ENCODE results near the gene TRIM47.

TRIM47 gene, protein sequence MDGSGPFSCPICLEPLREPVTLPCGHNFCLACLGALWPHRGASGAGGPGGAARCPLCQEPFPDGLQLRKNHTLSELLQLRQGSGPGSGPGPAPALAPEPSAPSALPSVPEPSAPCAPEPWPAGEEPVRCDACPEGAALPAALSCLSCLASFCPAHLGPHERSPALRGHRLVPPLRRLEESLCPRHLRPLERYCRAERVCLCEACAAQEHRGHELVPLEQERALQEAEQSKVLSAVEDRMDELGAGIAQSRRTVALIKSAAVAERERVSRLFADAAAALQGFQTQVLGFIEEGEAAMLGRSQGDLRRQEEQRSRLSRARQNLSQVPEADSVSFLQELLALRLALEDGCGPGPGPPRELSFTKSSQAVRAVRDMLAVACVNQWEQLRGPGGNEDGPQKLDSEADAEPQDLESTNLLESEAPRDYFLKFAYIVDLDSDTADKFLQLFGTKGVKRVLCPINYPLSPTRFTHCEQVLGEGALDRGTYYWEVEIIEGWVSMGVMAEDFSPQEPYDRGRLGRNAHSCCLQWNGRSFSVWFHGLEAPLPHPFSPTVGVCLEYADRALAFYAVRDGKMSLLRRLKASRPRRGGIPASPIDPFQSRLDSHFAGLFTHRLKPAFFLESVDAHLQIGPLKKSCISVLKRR

DNA sequence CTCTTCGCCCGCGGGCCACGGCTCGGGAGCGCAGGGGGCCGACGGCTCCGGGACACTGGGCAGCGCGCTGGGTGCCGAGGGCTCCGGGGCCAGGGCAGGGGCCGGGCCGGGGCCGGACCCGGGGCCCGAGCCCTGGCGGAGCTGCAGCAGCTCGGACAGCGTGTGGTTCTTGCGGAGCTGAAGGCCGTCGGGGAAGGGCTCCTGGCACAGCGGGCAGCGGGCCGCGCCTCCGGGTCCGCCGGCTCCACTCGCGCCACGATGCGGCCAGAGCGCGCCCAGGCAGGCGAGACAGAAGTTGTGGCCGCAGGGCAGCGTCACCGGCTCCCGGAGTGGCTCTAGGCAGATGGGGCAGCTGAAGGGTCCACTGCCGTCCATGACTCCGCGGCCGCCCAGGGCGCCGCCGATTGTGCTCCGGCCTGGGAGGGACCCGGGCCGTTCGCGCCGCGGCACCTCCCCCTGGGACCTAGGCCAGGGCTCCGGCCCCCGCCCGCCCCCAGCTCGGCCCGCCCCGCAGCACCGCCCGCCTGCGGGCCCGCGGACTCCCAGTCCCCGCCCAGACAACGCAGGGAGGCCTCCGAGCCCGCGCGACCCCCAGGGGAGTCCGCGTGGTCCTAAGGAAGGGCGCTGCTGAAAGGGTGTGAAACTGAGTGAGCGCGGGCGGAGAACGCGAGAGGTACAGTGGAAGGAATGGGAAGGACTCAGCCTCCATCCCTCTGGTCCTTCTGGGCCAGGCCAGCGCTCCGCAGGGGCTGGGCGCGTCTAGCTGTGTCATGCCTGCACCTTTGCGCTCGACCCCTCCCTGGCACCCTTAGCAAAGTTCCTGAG, at the start of gene TRIM47:
TSS of gene TRIM47 (minus strand) at position 408 of the 825 bp plus-strand sequence. CDS start at position 375, 33 bp downstream.
- H3K4me3 ChIP-seq (ENCODE audit: low read depth, low read length), result peak within 1 kb of the TSS; percentile 42

DNA sequence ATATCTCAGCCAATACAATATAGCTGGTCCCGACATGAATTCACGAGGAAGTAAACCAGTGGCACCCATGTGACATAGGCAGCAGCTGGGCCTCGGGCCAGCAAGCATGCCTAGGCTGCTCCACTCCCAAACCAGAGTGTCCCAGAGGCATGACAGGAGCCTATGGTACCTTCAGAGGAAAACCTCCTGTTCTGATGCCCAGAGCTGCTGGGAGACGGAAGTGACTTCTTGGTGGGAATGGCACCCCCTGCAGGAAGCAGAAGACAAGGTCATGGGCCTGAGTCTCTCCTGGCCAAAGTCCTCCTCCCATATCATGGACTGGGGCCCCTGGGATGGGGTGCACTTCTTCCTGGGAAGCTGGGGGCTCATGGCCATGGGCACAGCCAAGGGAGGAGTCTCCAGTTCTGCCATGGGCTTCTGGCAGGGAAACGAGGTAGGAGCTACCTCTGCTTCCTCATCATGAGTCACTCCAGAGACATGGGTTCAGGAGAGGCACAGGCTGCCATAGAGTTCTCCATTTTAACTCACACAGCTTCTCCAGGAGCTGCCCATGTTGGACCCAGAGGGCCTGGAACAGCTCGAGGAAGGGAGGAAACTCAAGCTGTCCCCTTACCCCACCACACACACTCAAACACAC, 49.0 kb upstream of the TRIM47 start:
- no peak overlapping the region for H3K4me3 ChIP-seq (ENCODE audit: low read depth, low read length)

DNA sequence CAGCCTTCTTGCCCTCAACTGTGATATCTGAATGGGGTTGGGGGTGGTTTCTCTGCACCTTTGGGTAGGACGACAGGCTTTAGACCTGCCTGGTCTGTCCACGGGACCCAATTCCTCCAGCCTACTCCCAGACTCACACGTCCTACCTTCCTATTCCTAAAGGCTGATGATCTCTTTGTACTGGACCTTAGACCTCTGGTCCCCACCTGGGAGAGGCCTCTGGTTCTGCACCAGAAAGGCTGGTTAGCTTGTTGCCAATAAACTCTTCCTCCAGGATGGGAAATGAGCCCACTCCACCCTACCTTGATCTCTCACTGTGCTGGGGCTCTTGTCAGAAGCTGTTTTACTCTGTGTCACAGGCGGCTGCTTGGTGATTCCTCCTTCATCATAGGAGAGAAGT, 48.1 kb upstream of the TRIM47 start:
- H3K4me3 ChIP-seq (ENCODE audit: low read depth, low read length), result no peak overlapping the region

DNA sequence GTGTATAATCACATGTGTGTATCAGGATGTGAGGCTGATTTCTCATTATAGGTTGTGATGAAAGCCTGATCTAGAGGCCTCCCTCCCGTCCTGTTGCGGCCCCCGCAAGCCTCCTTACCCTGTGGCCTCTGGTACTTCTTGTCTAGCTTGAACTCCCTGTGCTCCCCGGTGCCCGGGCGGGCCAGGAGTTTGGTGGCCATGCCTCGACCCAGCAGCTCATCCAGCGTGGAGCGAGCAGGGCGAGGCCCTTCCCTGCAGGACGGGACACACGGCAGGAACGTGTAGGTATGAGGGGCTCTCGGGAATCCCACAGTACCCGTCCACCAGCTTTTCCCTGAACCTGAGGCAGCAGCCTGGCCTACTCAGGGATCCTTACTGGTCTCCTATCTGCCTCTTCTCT, 47.5 kb upstream of the TRIM47 start:
- H3K4me3 ChIP-seq (ENCODE audit: low read depth, low read length), result no peak overlapping the region

DNA sequence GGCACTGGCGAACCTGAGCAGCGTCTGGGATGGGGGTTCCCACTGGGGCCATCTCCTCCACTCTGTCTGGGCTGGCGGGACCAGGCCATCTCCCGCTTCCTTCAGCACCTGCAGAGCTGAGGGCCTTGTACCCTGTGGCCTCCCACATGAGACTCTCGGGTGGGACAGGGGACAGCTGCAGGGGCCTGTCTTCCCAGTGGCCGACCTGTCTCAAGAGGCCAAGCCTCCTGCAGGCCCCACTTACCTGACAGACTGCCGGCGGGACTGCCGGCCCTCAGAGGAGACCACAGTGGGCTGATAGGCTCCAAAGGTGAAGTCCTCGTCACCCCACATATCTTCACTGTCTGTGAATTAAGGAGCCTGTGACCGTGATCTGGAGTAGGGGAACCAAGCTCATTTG, 46.7 kb upstream of the TRIM47 start:
- no peak overlapping the region for H3K4me3 ChIP-seq (ENCODE audit: low read depth, low read length)

DNA sequence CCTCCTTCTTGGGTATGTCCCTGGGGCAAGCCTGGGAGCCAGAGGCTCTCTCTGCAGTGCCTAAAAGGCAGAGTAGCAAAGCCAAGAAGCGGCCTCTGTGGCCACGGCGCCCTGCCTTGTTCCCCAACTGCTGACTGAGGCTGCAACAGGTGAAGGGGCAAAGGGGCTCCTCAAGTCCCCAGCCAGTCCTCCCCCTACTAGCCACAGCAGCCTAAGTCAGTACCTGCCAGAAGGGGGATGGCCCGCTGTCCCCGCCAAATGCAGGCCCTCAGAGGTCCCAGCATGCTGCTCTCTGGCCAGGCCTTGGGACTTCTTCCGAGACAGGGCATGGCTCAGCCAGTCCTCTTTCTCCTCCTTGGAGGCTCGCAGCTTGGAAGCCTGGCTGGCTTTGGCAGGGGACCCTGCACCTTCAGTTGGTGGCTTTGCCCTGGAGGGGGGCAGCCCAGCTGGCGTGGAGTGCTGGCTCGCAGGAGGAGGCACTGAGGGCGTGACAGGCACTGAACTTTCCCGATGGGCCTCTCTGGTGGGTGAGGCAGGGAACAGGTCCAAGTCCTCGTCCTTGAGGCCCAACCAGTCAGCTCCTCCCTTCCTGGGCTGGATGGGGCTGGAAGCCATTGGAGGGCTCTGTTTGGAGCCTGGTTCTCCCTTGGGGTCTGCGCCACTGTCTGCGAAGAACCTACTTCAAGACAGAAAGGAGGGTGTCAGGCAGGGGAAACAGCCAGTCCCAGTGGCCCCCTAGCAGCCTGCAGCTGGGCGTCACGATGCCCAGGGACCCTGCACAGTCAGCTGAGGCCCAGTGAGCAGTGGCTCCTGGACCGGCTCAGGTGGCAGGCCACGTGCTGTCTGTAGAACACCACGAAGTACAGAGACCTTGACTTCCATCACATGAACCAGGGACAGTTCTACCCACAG, 44.8 kb upstream of the TRIM47 start:
- H3K4me3 ChIP-seq (ENCODE audit: low read depth, low read length), result no peak overlapping the region

DNA sequence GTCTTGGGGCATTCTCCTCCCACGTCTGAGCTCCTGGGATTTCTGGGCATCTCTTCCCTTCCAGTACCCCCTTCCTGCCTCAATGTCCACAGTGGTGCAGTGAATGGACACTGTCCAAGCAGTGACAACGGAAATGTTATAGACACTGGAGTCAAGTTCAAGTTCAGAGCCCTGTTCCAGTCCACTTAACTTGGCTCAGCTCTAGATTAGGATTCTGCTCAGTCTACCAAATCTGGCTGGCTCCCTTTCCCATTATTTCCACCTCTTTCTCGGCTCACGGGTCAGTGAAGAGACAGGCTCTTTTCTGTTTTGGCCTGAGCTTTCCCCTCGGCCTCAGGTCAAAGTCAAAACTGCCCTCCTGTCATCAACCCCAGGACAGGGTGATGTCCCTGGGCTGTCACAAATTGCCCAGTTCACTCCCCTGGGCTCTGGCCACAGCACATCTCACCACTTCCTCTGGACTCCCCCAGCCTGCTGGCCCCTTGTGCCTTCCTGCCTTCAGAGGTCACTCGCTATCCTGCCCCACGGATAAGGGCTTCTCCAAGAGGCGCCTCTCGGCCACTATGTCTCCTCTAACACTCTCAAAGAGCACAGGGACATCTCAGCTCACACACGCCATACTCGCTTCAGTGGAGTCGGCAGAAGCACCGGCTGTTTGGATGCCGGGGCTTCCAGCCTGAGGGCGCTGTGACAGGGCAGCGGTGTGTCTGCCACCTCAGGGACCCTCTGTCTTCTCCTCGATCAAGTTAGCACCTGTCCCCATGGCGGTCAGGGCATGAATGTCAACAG, 44.0 kb upstream of the TRIM47 start:
- no peak overlapping the region for H3K4me3 ChIP-seq (ENCODE audit: low read depth, low read length)

DNA sequence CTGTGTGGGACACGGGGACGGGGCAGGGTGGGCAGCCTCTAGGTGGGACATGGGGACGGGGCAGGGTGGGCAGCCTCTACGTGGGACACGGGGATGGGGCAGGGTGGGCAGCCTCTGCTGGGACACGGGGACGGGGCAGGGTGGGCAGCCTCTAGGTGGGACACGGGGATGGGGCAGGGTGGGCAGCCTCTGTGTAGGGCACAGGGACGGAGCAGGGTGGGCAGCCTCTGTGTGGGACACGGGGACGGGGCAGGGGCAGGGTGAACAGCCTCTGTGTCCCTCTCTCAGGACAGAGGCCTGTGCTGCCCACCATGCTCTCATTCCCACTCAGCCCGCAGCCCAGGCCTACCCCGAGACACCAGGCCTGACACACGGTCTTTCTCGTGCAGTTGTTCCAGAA, 43.2 kb upstream of the TRIM47 start:
- no peak overlapping the region for H3K4me3 ChIP-seq (ENCODE audit: low read depth, low read length)

DNA sequence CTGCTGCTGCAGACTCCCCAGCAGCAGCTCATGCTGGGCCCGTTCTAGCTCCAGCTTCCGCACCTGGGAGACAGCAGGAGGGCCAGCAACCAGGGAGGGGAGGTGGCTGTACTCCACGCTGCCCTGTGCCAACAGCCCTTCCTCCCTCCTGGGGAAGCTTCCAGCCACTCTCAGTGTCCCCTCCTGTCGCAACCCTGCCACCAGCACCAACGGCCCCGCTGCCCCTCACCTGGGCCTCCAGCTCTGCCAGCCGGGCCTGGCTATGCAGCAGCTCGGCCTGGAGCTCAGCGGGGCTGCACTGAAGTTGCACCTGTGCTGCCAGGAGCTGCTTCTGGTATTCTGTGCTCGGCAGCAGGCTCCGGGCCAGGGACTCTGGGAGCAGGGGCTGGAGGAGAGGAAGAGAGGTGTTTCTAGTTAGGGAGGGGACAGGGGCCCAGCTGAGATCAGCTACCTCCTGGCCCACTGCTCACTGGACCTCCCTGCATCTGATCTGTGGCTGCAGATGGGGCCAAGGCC, 41.7 kb upstream of the TRIM47 start:
- no peak overlapping the region for H3K4me3 ChIP-seq (ENCODE audit: low read depth, low read length)

DNA sequence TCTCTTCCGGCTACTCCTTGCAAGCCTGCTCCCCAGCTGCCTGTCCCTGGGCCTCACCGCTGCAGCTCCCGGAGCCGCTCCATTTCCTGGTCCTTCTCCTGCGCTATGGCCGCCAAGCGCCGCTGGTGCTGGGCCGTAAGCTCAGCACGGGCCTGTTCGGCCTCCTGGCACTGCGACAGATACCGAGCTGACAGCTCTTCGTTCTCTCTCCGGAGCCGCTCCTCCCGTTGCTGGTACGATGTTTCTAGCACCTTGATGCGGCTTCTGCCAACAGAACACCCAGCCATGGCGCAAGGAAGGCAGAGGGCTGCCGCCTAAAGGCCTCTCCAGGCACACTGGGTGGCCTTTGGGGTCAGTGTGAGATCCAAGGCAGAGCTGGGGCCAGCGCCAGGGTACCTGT, 41.2 kb upstream of the TRIM47 start:
- H3K4me3 ChIP-seq (ENCODE audit: low read depth, low read length), result no peak overlapping the region

DNA sequence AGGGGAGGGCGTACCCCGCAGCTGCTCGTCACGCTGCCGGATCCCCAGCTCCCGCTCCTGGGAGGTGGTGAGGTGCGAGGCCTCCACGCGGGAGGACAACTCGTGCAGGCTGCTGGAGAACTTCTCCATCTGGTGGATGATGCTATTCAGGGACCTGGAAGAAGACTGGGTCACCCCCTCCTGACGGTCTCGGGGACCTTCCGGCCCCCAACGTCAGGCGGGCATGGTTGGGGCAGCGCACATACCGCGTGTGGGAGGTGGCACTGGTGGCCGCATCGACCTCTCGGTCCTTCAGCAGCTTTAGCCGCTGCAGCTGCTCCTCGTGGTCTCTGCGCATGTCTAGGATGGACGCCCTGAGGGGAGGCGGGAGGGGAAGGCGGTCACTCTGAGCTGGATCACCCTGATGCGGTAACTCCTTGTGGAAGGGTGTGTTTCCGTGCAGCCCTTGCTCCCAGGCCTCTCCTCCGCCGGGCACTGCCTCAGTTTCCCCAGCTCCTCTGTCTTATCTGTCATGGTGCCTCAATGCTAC, 39.6 kb upstream of the TRIM47 start:
- H3K4me3 ChIP-seq (ENCODE audit: low read depth, low read length), result no peak overlapping the region

DNA sequence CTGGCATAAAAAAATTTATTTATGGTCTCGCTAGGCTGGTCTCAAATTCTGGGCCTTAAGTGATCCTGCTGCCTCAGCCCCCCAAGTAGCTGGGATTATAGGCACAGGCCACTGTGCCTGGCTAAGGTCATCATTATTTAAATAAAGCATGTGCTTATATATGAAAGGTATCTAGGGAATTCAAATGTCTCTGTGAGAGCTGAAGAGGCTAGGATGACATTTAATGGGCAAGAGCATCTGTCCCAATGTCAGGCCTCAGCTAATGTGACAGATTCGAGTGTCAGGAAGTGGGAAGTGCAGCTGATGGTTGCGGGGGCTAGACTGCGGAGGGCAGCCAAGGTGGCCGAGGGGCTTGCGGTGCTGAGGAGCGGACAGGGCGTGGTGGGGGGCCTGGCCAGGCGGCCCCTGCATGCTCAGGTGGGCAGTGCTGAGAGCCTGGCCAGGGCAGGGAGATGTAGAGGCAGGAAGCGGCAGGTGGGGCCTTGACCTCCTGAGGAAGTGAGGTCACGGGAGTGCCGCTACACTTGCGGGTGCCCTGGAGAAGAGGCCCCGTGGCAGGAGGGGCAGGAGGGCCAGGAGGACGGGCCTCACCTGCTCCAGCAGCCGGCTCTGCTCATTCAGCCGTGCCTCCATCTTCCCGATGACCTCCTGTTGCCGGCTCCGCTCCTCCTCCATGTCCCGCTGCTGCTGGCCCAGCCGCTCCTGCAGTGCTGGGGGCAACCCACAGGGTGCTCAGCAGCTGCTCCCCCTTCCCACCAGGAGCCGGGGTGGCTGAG, 38.9 kb upstream of the TRIM47 start:
- H3K4me3 ChIP-seq (ENCODE audit: low read depth, low read length), result no peak overlapping the region

DNA sequence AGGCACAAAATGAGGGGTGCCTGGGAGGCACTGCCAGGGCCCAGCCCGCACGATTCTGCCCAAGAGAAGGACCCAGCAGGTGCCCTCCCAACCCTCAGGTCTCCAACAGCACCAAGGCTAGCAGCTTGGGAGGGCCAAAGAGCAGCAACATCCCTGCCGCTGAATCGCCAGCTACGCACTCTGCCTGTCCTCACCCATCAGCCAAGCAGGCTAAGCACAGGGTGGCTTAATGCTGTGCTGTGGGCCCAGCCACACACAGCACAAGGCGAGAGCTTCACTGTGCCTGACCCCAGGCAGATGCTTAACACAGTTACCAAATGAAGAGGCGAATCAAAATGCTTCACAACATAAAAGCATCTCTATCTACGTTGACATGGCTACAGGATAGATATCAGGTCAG, 36.9 kb upstream of the TRIM47 start:
- no peak overlapping the region for H3K4me3 ChIP-seq (ENCODE audit: low read depth, low read length)

DNA sequence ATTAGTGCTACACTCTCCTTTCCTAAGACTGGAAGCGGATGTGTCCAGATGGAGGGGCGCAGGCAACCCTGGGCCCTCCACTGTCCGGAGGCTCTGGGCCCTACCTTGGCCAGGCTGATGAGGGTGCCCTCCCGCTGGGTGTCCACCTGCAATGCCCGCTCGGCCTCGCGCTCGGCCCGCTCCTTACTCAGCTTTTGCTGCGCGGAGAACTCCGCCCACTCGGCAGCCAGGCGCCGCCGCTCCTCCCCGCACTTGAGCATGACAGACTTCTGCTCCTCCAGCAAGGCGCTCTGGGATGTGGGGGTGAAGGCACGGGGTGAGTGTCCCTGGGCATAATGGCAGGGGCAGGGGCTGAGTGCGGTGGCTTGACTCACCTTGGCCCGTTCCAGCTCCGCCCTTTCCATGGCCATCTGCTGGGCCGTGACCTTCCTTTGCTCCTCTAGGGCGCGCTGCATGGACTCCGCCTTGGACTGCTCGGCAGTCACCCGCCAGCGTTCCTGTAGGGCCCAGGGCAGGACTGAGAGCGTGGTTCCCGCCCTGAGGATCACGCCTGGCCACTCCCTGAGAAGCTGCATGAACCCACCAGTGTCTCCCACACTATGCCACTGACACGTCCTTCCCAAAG, 36.4 kb upstream of the TRIM47 start:
- no peak overlapping the region for H3K4me3 ChIP-seq (ENCODE audit: low read depth, low read length)

DNA sequence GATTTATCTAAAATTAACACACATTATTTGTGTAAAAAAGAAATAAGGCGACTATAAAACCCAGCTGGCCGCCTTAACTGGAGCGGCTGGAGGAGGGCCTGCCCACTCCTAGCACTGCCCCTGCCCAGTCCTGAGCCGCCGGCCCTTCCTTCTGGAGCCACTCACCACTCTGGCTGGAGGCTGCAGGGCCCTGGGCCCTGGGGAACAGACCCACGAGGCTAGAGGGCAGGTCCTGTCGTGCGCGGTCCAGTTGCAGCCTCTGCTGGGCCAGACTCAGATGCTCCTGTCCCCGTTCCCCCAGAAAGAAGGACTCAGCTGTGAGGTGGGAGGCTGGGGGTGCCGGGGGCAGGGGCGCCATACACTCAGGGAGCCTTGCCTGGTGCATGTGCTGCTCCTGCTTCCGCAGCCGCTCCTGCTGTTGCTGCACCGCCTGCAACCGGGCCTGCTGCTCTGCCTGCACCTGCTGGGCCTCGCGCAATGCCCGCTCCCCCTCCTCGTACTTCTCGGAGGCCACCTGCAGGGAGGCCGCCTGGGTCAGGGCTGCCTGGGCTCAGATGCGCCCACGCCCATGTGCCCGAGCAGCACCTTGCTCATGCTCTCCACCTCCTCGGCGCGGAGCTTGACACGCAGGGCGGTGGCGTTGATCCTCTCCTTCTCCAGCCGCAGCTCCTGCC, 35.3 kb upstream of the TRIM47 start:
- H3K4me3 ChIP-seq (ENCODE audit: low read depth, low read length), result no peak overlapping the region

DNA sequence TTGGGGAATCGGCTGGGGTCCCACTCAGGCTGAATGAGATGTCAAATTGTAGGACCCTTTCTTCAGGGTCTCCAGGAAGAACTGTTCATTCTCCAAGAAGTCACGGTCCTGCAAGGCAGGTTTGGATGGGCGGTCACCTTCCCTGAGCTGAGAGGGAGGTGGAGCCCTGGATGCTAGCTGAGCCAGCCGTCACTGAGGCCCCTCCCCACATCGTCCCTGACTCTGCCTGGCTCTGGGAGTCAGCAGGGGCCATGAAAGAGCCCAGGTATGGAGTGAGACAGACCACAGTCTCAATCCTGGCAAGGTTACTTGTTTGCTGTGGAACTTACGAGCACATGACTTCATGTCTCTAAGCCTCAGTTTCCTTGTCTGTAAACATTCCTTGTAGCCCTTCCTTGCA, 32.3 kb upstream of the TRIM47 start:
- no peak overlapping the region for H3K4me3 ChIP-seq (ENCODE audit: low read depth, low read length)

DNA sequence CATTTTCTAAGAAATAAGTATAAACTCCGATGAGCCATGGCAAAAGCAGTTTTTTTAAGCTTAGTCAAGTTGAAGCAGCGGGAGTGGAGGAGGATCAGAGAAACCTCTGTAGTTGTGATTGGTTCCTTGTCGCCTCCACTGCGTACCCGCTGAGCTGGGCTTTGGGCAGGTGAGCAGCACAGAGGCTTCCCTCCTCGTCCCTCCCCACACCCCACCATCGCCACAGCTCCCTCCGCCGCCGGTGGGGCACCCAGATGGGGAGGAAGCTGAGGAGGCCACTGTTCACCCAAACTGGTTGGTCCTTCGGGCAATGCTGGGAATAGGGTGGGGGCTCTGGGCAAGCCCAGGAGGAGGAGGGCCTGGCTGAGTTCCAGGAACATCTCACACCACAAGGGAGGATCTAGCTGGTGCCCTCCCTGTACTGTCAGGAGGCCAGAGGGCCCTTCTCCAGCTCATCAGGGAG, 31.5 kb upstream of the TRIM47 start:
- H3K4me3 ChIP-seq (ENCODE audit: low read depth, low read length), result no peak overlapping the region
